MM.1S (cell line): ENCODE data around the gene FSTL1.

Experiments
- CTCF ChIP-seq: fragments of 300-600 bp; sonication (generic); IDR thresholded peaks from 2 replicates; pipeline ENCODE4 v1.5.1; 2016; ENCODE audit warnings: antibody characterized with exemption, low read length, mixed read lengths
- EZH2 ChIP-seq: fragments of 300-600 bp; sonication (generic); optimal IDR thresholded peaks from 2 replicates; pipeline ENCODE3; 2017; ENCODE audit warnings: low read depth, mild to moderate bottlenecking, antibody characterized with exemption, low read length, mixed read lengths
- EZH2phosphoT487 ChIP-seq: fragments of 300-600 bp; sonication (generic); IDR thresholded peaks from 2 replicates; pipeline ENCODE4 v1.6.1; 2018; ENCODE audit warnings: antibody characterized with exemption, low read length

DNA sequence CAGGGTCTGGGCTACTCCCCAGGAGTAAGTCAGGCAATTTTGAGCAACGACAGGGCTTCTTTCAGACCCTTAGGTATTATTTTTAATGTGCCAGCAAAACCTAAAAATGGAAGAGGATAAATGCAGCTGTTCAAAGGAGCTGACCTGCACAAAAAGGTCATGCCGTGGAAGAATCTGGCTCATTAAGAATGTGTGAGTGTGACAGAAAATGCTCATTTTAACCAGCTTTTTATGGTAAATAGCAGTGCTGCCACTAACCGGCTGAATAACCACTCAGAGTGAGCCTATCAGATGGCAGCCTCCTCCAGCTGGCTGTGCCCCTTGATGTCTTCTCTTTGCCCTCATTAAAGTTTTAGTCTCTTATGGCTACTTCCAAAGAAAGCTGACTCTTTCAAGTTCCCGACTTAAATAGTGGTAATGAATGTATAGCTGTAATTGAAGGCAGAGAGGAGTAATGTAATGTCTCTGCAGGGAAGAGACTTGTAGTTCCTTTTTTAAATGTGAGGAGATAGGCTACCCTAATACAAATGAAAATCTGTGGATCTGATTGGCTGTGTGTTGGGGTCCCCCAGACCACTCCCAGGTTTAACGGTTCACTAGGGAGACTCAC is 9.5 kb upstream of the FSTL1 start:
- TF ChIP-seq CTCF (no peak), EZH2phosphoT487 (no peak), EZH2 (no peak)
